ENCODE measurements around the gene MECR.
"Not testable (repeated sequence)": the region's sequence is repeated elsewhere in the genome, so short reads cannot be mapped to it uniquely, and the experiment has no call there.

MECR gene

DNA sequence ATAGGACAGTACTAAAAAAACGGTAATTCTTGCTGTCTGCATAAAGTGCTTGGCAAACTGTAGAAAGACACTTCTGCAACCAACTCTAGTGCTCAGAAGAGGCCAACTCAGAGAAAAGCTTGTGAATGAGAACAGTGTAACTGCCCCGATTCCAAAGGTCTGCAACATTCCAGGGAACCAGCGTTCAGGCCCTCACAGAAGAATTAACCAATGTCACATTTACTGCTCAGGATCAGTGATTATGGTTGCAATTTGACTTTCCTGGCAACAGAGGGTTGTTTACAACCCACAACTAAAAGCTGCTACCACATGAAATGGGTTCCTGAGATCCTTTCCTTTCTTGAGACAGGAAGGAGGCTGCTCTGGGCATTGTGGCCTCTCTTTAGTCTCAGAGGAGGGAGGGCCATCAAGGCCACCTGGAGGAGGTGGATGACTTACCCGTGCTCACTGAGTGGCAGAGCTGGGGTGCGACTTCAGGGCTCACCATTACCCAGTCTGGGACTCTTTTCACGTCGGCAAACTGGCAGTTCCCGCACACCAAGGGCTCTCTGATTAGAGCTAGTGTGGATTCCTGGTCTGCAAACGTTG lies 64.3 kb downstream of the MECR start:
- DNase-seq, result no peak

DNA sequence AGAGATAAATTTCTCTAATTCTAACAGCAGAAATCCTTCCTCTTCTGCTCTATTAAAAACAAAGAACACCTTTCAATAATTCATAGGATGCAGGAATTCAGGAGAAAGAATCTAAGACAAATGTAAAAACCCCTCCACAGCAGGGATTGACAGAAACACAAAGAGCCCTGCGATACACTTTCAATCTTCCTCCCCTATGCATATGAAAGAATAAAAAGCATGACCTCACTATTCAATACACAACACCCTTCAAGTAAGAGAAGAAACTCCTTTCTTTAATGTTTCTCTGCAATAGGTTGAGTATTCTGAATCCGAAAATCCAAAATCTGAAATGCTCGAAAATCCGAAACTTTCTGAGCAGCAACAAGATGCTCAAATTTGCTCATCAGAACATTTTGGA lies 66.1 kb downstream of the MECR start:
- DNase-seq, result no peak

DNA sequence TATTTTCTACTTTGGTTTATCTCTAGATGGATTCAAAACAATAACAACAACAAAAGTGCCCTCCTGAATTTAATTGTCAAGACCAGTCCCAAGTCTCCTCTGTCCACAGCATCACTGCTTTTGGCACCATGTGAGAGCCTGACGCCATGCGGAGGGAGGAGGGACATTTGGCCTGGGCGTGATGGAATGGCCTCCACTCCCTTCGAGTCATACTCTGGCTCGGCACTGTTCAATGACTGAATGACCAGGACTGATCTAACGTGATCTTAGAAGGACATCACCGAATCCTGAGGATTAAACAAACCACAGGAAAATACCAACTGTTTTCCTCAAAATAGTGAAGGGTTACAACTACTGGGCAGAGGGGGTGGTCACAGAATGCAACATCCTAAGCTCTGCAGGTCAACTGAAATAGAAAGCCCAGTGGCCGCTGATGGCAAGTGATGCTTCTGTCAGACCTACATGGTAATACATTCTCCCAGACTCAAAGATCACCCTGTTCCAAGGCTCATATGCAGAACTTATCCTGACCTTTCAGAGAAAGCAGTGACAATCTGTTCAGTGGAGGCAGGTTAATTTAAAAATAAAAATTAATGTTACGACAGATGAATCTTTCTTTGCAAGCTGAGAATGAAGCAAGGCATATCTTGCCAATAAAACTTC lies 68.1 kb downstream of the MECR start:
- no peak for DNase-seq

DNA sequence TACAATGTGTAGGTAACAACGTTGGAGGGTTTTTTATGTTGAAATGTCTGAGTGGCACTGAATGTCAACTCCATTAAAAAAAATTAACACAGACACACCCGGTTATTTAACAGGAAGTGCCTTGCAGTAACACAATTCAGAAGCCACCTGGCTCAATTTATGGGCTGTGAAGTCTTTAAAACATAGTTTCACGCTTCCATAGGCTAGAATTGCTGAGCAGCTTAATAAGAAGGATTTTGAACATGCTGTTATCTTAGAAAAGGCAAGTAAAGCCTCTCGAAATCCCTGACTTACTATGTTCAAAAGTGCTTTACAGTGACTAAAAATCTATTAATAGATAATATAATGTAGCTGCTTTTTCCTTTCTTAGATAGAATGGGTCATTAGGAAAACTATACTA lies 68.7 kb downstream of the MECR start:
- DNase-seq, result no peak

DNA sequence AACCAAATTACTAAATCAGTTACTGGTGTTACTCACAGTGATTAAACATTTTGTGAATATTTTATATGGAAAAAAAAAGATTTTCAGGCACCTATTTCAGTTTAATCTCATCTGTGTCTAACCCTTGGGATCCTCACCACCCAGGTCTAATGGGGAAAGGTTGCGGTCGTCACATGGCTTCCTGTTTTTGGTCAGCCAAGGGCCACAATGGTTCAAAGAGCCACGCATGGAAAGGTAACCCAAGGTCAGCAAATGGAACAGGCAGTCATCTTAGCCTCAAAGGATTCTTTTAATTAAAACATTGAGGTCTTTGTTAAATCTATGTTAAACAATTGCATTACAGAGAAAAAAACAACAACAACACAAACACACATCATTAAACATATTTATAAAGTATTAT lies 71.0 kb downstream of the MECR start:
- no peak for DNase-seq

DNA sequence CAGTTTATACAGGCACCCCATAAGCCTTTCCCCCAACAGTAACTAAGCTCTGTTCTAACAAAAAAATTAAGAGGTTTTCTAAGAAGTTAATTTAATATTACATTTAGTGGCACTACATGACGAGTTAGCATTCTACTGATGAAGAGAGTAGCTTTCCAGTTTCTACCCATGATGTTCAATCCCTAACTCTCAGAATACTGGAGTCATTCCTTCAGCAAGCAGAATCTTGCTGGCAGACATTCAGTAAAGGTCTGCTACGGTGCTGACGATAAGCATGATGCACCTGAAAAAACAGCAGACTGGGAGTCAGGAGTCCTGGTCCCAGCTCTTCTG lies 73.5 kb downstream of the MECR start:
- DNase-seq, result no peak

DNA sequence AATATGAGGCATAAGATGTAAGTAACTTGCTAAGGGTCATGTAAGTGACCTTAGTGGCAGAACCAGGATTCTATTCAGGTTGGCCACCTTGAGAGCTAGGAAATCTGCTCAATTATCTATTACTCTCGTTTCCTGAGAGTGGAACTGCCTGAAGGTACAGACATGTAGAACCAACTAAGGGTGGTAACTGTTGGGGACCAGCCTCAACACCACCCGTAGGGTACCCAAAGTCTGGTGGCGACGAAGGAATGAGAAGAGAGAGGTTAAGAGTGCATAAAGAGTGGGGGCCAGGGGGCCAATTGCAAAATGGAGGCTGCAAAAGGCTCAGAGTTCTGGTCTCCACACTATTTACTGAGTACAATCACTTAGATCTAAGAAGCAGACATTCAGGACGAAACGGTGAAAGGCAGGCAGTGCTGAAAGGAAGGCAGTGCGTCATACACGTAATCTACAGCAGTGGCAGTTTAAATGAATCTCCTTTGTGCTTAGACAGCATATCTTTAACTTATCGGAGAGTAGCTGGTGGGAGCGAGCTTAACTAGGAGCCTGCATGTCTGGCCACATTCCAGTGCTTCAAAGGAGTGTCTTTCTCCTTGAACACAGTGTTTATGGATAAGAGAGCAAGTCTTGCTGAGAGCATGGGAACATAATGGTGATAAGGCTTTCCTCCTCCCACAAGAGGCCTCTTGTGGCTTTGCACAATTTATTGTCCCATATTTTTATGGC lies 74.0 kb downstream of the MECR start:
- DNase-seq, result no peak

DNA sequence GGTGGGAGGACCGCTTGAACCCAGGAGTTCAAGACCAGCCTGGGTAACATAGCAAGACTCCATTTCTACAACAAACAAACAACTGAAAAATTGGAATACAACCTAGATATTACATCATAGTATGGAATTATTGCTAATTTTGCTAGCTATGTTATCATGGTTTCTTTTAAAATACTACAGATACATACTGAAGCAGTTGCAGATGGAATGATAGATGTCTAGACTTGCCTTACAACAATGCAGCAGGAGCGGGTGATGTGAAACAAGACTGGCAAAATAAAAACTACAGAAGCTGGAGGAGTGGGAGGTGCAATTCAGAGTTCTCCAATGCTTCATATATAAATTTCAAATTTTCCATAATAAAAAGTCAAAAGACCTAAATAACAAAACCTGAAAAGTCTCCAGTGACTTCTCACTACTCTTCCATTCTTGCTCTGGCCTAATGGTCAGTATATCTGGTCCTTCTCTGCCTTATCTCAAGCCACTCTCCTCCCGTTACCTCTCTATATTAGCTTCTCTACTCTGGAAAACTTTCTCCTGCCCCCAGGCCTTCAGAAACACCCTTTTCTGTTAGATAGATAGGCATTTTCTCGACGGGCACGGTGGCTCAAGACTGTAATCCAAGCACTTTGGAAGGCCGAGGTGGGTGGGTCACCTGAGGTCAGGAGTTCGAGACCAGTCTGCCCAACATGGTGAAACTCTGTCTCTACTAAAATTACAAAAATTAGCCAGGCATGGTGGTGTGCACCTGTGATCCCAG lies 78.5 kb downstream of the MECR start:
- DNase-seq, result no peak

DNA sequence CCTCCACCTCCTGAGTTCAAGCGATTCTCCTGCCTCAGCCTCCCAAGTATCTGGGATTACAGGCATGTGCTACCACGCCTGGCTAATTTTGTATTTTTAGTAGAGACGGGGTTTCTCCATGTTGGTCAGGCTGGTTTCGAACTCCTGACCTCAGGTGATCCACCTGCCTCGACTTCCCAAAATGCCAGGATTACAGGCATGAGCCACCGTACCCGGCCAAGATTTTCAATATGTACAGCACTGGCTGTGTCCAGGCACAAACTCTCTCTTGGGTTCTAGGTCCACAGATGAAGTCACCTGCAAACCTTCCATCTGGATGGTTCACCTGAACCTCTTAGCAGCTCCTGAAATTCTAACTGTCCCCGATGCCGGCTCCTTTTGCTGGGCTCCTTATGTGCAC lies 80.4 kb downstream of the MECR start:
- DNase-seq, result not testable (repeated sequence)

DNA sequence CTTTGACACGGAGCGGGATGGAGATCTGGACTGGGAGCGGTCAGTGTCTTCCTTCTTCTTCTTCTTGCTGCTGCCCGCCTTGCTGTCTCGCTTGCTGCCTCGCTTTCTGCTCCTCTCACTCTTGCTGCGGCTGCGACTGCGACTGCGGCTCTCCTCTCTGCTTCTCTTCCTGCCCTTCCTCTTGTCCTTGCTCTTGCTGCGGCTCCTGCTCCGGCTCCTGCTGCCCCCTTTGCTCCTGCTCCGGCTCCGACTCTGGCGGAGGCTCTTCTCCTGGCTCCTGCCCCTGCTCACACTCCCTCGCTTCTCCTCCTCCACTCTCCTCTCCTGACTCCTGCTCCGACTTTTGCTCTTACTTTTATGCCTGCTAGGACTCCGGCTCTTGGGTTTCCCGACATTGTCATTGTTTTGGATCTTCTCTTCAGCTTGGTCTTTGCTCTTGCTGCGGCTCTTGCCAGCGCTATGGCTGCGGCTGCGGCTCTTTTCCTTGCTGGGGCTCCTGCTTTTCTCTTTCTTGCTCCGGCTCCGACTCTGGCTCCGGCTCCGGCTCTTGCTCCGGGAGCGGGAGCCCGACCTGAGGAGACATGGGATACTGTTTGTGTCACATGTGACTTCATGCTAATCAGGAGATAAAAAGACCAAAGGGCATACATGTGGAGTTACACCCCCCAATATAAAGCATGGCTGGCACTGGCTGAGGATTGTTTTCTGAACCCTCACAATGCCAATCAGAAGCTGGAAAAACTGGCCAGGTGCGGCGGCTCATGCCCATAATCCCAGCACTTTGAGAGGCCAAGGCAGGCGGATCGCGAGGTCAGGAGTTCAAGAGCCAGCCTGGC lies 81.9 kb downstream of the MECR start:
- no peak for DNase-seq

DNA sequence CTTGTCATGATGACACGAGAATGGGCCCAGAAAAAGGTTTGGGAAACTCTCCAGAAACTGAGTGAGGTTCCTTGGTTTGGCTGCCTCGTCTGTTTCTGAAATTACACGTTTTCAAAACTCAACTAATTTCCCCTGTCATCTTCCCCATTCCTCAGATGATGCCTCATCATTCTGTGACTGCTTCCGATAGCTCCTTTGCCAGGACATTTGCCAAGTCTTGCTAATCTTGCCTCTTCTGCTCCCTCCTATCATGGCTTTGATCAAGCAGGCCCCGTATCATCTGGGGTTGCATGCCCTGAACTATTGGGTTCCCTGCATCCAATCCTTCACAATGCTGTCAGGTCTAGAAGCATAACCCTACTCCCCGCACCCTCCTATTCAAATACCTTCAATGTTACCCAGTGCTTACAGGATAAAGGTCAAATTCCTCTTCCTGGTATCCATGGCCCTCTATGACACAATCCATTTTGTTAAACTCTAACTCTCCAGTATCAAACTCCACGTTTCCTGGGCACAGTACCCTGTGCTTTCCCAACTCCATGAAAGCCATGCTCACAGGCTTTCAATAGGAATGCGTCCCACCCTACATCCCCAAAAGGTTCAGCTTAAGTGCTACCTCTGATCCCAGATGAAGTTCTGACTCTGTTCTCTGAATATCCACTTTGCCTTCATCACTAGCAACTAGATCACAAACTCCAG lies 84.8 kb downstream of the MECR start:
- DNase-seq, result no peak

DNA sequence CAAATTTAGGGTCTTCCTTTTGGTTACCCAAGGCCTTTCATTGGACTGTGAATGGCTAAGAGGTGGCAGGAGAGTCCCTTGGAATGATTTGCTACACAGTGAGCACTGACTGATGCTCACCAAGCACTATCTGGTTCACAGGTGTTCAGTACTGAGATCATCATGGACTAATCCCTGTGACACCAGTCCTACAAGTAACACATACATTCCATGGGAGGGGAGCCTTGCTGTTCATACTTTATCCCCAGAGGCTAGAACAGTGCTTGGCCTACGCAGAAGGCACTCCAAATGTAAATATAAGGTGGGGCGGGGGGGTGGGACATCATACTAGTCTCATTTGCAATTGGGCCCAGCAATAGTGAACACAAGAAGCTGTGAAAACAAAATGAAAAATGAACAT lies 86.6 kb downstream of the MECR start:
- DNase-seq, result no peak

DNA sequence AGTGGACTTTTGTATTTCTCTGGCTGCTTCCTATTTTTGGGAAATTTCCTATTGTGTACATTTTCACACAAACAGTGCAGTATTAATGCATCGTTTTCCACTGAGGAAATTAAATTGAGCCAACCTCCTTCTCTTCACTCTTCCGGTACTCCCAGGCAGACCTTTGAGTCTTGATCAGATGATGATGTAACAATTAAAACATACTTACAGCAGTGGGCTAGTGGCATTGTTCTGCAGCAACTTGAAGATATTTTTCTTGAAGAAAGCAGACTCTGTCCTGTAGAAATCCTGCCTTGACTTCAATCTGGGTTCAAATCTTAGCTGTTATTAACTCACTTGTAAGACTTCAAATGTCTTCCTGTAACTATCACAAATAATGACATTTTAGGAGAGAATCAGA lies 88.0 kb downstream of the MECR start:
- DNase-seq, result no peak
